ENCODE results near the gene LMNA.

DNA sequence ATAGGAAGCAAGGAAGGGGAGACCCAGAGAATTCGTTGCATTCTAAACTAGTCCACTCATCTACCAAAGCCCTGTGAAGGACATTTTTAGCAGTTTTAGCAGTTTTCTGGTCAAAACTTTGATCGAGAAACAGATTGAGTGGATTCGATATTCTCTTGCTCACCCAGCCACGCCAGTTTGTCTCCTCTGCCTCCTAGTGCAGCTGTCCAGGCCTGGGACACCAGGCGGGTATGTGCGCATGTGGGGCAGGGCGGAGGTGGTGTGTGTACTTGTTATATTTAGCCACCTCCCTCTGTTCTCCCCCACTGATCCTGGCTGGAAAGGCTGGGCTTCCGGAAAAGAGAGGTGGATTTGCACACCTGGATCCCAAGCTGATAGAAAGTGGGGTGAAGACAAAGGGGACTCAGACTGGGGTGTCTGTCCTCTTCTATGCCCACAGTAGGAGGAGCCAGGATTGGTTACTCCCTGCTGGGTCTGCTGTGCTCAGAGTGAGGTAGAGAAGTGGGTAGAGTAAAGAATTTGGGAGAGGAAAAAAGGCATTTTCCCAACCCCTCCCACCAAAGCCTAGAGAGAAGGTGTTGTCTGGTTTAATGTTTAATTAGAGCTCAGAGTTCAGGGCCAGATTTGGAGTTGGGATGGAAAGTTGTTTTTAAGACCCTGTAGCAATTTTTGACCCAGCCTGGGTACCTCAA, 3.8 kb downstream of the LMNA start:
- TF ChIP-seq, protein P1, sequence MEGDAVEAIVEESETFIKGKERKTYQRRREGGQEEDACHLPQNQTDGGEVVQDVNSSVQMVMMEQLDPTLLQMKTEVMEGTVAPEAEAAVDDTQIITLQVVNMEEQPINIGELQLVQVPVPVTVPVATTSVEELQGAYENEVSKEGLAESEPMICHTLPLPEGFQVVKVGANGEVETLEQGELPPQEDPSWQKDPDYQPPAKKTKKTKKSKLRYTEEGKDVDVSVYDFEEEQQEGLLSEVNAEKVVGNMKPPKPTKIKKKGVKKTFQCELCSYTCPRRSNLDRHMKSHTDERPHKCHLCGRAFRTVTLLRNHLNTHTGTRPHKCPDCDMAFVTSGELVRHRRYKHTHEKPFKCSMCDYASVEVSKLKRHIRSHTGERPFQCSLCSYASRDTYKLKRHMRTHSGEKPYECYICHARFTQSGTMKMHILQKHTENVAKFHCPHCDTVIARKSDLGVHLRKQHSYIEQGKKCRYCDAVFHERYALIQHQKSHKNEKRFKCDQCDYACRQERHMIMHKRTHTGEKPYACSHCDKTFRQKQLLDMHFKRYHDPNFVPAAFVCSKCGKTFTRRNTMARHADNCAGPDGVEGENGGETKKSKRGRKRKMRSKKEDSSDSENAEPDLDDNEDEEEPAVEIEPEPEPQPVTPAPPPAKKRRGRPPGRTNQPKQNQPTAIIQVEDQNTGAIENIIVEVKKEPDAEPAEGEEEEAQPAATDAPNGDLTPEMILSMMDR (conservative IDR thresholded peaks at IDR 0.05), result no peak
- no peak for TF ChIP-seq EZH2 (IDR thresholded peaks at IDR 0.05; ENCODE audit: low read depth)

Data from PC-9 (cell line).